ENCODE data around the gene FAM240B.

- TF ChIP-seq, protein P1, sequence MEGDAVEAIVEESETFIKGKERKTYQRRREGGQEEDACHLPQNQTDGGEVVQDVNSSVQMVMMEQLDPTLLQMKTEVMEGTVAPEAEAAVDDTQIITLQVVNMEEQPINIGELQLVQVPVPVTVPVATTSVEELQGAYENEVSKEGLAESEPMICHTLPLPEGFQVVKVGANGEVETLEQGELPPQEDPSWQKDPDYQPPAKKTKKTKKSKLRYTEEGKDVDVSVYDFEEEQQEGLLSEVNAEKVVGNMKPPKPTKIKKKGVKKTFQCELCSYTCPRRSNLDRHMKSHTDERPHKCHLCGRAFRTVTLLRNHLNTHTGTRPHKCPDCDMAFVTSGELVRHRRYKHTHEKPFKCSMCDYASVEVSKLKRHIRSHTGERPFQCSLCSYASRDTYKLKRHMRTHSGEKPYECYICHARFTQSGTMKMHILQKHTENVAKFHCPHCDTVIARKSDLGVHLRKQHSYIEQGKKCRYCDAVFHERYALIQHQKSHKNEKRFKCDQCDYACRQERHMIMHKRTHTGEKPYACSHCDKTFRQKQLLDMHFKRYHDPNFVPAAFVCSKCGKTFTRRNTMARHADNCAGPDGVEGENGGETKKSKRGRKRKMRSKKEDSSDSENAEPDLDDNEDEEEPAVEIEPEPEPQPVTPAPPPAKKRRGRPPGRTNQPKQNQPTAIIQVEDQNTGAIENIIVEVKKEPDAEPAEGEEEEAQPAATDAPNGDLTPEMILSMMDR (IDR thresholded peaks at IDR 0.05; ENCODE audit: poor library complexity), result no peak
- no peak for TF ChIP-seq EZH2 (IDR thresholded peaks at IDR 0.05; ENCODE audit: borderline replicate concordance)
These were observed 67.9 kb downstream of the FAM240B start for GRCh38 chr9:38652044-38652443.

All from hepatocyte (in vitro differentiated cells).